ENCODE results near the gene CPNE5. TPM values are rescaled to one million over a fixed set of nuclear protein-coding genes. Genes with fewer than 3 reads are reported as not detected.
A peak's percentile ranks its signal among the peaks of the same experiment; 100 is the strongest.

CPNE5 gene
- total RNA-seq, 3 donors from 2014 or later (not counting 1 experiment from before 2014, with no cell fraction given) = 1.2 to 8.5 (median 2.0) TPM

GRCh38 chr6:36851149-36851614 is 11.9 kb upstream of the CPNE5 start:
- Histone ChIP-seq H3K27ac (ENCODE audit: low read length) (no peak overlapping the region), H3K27me3 (ENCODE audit: control insufficient read depth, insufficient read depth, low read length) (no peaks in the 10 kb centered on the region), H3K36me3 (ENCODE audit: control insufficient read depth, insufficient read depth, low read length) (peaks cover 29% of the 10 kb centered on the region), H3K4me1 (ENCODE audit: control insufficient read depth, insufficient read depth, low read length) (no peaks in the 10 kb centered on the region), H3K9me3 (ENCODE audit: control insufficient read depth, insufficient read depth, low read length) (peaks cover 11% of the 10 kb centered on the region), H3K4me3 (ENCODE audit: low read length) (no peak overlapping the region)
- Mint-ChIP-seq H3K27ac (no peak overlapping the region), H3K27me3 (ENCODE audit: low read depth in 2 of 2) (peaks cover 13 to 29% of the 10 kb centered on the region in 2 donors), H3K36me3 (peaks cover 29% of the 10 kb centered on the region), H3K4me3 (no peak overlapping the region), H3K9me3 (no peaks in the 10 kb centered on the region), H3K4me1 (no peaks in the 10 kb centered on the region)
- peak in 2 of 3 donors; percentile 42 to 47 for ATAC-seq
- DNase-seq = peak in 1 of 2 donors; percentile 70
- TF ChIP-seq CTCF (IDR thresholded peaks at IDR 0.05) = peak; percentile 71
- WGBS (ENCODE audit: insufficient coverage) = 64% methylated on average over 3 of the region's 3 CpGs
- intact Hi-C loops (cut with micrococcal nuclease) = loop anchor here (1.0 kb wide), 1 partner anchor 85 kb away; no protein-coding TSS in a partner anchor

GRCh38 chr6:36850021-36850420 is 10.8 kb upstream of the CPNE5 start:
- Histone ChIP-seq H3K9me3 (ENCODE audit: control insufficient read depth, insufficient read depth, low read length) (peaks cover 11% of the 10 kb centered on the region), H3K4me1 (ENCODE audit: control insufficient read depth, insufficient read depth, low read length) (no peaks in the 10 kb centered on the region), H3K27me3 (ENCODE audit: control insufficient read depth, insufficient read depth, low read length) (no peaks in the 10 kb centered on the region), H3K27ac (ENCODE audit: low read length) (no peak overlapping the region), H3K4me3 (ENCODE audit: low read length) (no peak overlapping the region), H3K36me3 (ENCODE audit: control insufficient read depth, insufficient read depth, low read length) (peaks cover 18% of the 10 kb centered on the region)
- TF ChIP-seq CTCF (IDR thresholded peaks at IDR 0.05) = no peak
- no peak overlapping the region for H3K4me3 Mint-ChIP-seq
- H3K9me3 Mint-ChIP-seq = no peaks in the 10 kb centered on the region
- no peaks in the 10 kb centered on the region for H3K4me1 Mint-ChIP-seq
- intact Hi-C loops (cut with micrococcal nuclease) = no loop called here
- H3K27ac Mint-ChIP-seq = no peak overlapping the region
- WGBS (ENCODE audit: insufficient coverage) = 87% methylated on average over 8 of the region's 9 CpGs
- ATAC-seq (peak in 1 of 3 donors; percentile 53), DNase-seq (no peak)
- peaks cover 15 to 29% of the 10 kb centered on the region in 2 donors for H3K27me3 Mint-ChIP-seq (ENCODE audit: low read depth in 2 of 2)
- H3K36me3 Mint-ChIP-seq = peaks cover 24% of the 10 kb centered on the region

- no peaks in the 10 kb centered on the region for H3K4me1 ChIP-seq (ENCODE audit: control insufficient read depth, insufficient read depth, low read length)
- 27% methylated on average over 21 of the region's 26 CpGs for WGBS (ENCODE audit: insufficient coverage)
- DNase-seq = no peak
- Mint-ChIP-seq H3K9me3 (no peaks in the 10 kb centered on the region), H3K27ac (no peak overlapping the region), H3K36me3 (peaks cover 14% of the 10 kb centered on the region), H3K4me3 (no peak overlapping the region), H3K27me3 (ENCODE audit: low read depth in 2 of 2) (peaks cover 15 to 29% of the 10 kb centered on the region in 2 donors), H3K4me1 (no peaks in the 10 kb centered on the region)
- no peak overlapping the region for H3K4me3 ChIP-seq (ENCODE audit: low read length)
- peaks cover 8% of the 10 kb centered on the region for H3K36me3 ChIP-seq (ENCODE audit: control insufficient read depth, insufficient read depth, low read length)
- peaks cover 11% of the 10 kb centered on the region for H3K9me3 ChIP-seq (ENCODE audit: control insufficient read depth, insufficient read depth, low read length)
- ATAC-seq = no peak
- no peak for TF ChIP-seq CTCF (IDR thresholded peaks at IDR 0.05)
- H3K27me3 ChIP-seq (ENCODE audit: control insufficient read depth, insufficient read depth, low read length) = no peaks in the 10 kb centered on the region
- no peak overlapping the region for H3K27ac ChIP-seq (ENCODE audit: low read length)
- intact Hi-C loops (cut with micrococcal nuclease) = no loop called here
Observed at GRCh38 chr6:36848658-36849441, 9.6 kb upstream of the CPNE5 start.

All from natural killer cell (primary cell).